ENCODE measurements around the gene LPP. TPM values are rescaled to one million over a fixed set of nuclear protein-coding genes. Genes with fewer than 3 reads are reported as not detected.

LPP gene
- total and polyA plus RNA-seq, 9 of the 15 experiments (the other 6 are each of a cell fraction or from before 2014, with no cell fraction given) = 0.07 to 0.18 TPM; not detected in 7

DNA sequence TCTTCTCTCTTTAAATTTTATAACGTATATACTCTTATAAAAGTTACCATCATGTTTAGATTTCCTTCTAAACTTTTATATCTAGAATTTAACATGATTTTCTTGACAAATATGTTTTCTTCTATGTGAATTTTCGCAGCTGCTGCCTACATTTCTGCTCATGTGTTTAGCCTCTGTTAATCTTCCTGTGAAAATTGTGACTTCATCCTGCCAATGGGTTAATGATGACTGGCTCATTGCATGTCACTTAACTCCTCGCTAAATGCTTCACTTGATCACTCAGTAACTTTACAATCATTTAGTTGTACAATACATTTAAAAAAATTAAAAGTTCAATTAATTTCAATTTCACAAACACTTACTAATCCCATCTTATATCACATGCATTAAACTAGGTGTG, 178.1 kb downstream of the LPP start:
- Histone ChIP-seq H3K79me2 (ENCODE audit: control insufficient read depth, insufficient read depth, low read length) (no peaks in the 10 kb centered on the region), H3K4me1 (replicated peaks in 1 of 2; ENCODE audit: control insufficient read depth in 2 of 2, insufficient read depth in 2 of 2, low read length in 2 of 2) (no peaks in the 10 kb centered on the region), H3K9me1 (ENCODE audit: control insufficient read depth, insufficient read depth, low read length) (no peaks in the 10 kb centered on the region), H3K9me3 (replicated peaks; ENCODE audit: control insufficient read depth, insufficient read depth, low read depth, low read length) (no peaks in the 10 kb centered on the region), H3K27me3 (ENCODE audit: control insufficient read depth in 2 of 2, insufficient read depth in 2 of 2, low read length in 2 of 2) (no peaks in the 10 kb centered on the region), H3K4me3 (no peak overlapping the region), H3K27ac (ENCODE audit: extremely low read depth, low read depth, low read length) (no peak overlapping the region), H3K36me3 (ENCODE audit: control insufficient read depth, insufficient read depth, low read length) (no peaks in the 10 kb centered on the region), H3K4me2 (ENCODE audit: insufficient read depth, low read length) (no peak overlapping the region), H2AFZ (ENCODE audit: low read depth, low read length) (no peak overlapping the region), H4K20me1 (replicated peaks; ENCODE audit: control insufficient read depth, insufficient read depth, low read length) (no peaks in the 10 kb centered on the region), H3K9ac (ENCODE audit: insufficient read depth in 1 of 2, low read depth in 2 of 2, low read length in 2 of 2) (no peak overlapping the region)
- DNase-seq (ENCODE audit: extremely low read depth in 1 of 4, low spot score in 3 of 4) (no peak), FAIRE-seq (no peak), ATAC-seq (no peak)
- in situ Hi-C loops (cut with MboI) (no loop called here), intact Hi-C loops (cut with micrococcal nuclease) (no loop called here)
- 0% methylated on average over 3 of the region's 3 CpGs for WGBS (ENCODE audit: insufficient coverage, low coverage, missing lambda C conversion rate)
- TF ChIP-seq PURB (CRISPR knock-in tag; IDR thresholded peaks at IDR 0.05; ENCODE audit: low read depth) (no peak), HDAC2 (IDR thresholded peaks at IDR 0.05) (no peak), HSF4 (CRISPR knock-in tag; IDR thresholded peaks at IDR 0.05; ENCODE audit: borderline replicate concordance) (no peak), ZSCAN29 (IDR thresholded peaks at IDR 0.05) (no peak), NR2C2 (CRISPR knock-in tag; IDR thresholded peaks at IDR 0.05) (no peak), NR2C2 (tag; IDR thresholded peaks at IDR 0.05) (no peak), DMBX1 (CRISPR knock-in tag; IDR thresholded peaks at IDR 0.05; ENCODE audit: borderline replicate concordance) (no peak), ZNF764 (CRISPR knock-in tag; IDR thresholded peaks at IDR 0.05; ENCODE audit: low read depth) (no peak), ZNF232 (CRISPR knock-in tag; IDR thresholded peaks at IDR 0.05) (no peak), ZNF551 (CRISPR knock-in tag; IDR thresholded peaks at IDR 0.05) (no peak), SP2 (IDR thresholded peaks at IDR 0.05; ENCODE audit: extremely low read depth, low read depth, low read length, poor library complexity, severe bottlenecking) (no peak), GABPB2 (CRISPR knock-in tag; conservative IDR thresholded peaks at IDR 0.05) (no peak), ZNF263 (CRISPR knock-in tag; IDR thresholded peaks at IDR 0.05; ENCODE audit: borderline replicate concordance) (no peak)
- TF ChIP-seq, protein P1, sequence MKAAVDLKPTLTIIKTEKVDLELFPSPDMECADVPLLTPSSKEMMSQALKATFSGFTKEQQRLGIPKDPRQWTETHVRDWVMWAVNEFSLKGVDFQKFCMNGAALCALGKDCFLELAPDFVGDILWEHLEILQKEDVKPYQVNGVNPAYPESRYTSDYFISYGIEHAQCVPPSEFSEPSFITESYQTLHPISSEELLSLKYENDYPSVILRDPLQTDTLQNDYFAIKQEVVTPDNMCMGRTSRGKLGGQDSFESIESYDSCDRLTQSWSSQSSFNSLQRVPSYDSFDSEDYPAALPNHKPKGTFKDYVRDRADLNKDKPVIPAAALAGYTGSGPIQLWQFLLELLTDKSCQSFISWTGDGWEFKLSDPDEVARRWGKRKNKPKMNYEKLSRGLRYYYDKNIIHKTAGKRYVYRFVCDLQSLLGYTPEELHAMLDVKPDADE (conservative IDR thresholded peaks at IDR 0.05; ENCODE audit: control insufficient read depth, low read depth, low read length) = no peak
- TF ChIP-seq, protein P2, sequence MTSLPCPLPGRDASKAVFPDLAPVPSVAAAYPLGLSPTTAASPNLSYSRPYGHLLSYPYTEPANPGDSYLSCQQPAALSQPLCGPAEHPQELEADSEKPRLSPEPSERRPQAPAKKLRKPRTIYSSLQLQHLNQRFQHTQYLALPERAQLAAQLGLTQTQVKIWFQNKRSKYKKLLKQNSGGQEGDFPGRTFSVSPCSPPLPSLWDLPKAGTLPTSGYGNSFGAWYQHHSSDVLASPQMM (CRISPR knock-in tag; IDR thresholded peaks at IDR 0.05) = no peak
- TF ChIP-seq, protein P3, sequence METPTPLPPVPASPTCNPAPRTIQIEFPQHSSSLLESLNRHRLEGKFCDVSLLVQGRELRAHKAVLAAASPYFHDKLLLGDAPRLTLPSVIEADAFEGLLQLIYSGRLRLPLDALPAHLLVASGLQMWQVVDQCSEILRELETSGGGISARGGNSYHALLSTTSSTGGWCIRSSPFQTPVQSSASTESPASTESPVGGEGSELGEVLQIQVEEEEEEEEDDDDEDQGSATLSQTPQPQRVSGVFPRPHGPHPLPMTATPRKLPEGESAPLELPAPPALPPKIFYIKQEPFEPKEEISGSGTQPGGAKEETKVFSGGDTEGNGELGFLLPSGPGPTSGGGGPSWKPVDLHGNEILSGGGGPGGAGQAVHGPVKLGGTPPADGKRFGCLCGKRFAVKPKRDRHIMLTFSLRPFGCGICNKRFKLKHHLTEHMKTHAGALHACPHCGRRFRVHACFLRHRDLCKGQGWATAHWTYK (CRISPR knock-in tag; IDR thresholded peaks at IDR 0.05) = no peak
- ChIA-PET POLR2A (no interaction called here), CTCF (ENCODE audit: low intra/inter-chr PET ratio) (no interaction called here)
- no TSS peak for BruUV-seq (replicated peaks)

All from K562 (cell line).